Duodenal mucosa (tissue), 2 donors: ENCODE data around the gene NRXN3.

Experiments used
- H3K27ac ChIP-seq: one replicate; pipeline ENCODE4 v1.7.0; 2013; ENCODE audit warnings: low read depth, low read length
- H3K27me3 ChIP-seq, 2 donors: one replicate each; pipeline ENCODE4 v1.7.0; 2013; ENCODE audit warnings: low read length in 2 of 2, control low read depth in 1 of 2; ENCODE audit not compliant: insufficient read depth in 2 of 2, control insufficient read depth in 1 of 2
- H3K36me3 ChIP-seq, 2 donors: one replicate each; pipeline ENCODE4 v1.7.0; 2013; ENCODE audit warnings: low read length in 2 of 2, control low read depth in 1 of 2; ENCODE audit not compliant: insufficient read depth in 2 of 2, control insufficient read depth in 1 of 2
- H3K4me1 ChIP-seq, 2 donors: one replicate each; pipeline ENCODE4 v1.7.0; 2013; ENCODE audit warnings: low read length in 2 of 2, control low read depth in 1 of 2; ENCODE audit not compliant: insufficient read depth in 2 of 2, control insufficient read depth in 1 of 2
- H3K4me3 ChIP-seq, 2 donors: one replicate each; pipeline ENCODE4 v1.7.0; 2013; ENCODE audit warnings: low read length in 2 of 2, low read depth in 1 of 2
- H3K9ac ChIP-seq, 2 donors: one replicate each; pipeline ENCODE4 v1.7.0; 2013; ENCODE audit warnings: low read length in 2 of 2, low read depth in 1 of 2
- H3K9me3 ChIP-seq, 2 donors: one replicate each; pipeline ENCODE4 v1.7.0; 2013; ENCODE audit warnings: low read length in 2 of 2, control low read depth in 1 of 2; ENCODE audit not compliant: control insufficient read depth in 1 of 2

NRXN3 gene

DNA sequence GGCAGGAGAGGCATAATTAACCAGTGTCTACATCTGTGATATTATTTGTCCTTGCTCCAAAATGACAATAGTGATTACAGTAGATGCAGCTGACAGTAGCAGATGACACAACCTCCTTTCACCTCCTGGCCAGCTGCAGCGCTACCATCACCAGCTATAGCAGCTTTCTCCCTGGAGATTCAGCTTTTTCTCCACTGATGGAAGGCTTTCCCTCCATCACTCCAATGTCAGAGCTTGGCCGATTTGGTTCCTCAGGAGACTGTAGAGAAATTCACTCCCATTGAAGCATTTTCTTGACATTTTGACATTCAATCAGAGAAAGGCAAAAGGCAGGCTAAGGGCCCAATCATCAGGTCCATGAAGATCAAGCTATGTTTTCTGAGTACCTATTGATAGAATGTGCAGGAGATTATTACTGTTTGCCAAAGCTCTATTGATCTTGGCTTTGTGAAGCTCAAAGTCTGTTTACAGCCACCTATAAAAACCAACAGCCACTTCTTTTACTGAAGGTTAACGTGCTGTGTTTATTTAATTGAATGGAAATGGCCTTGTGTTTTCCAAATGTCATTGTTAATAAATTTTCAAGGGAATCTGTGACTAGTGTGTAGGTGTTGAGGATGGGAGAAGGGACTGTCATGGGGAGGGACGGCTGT, 1256.1 kb downstream of the NRXN3 start:
- H3K4me3 ChIP-seq, result no peak overlapping the region
- no peak overlapping the region for H3K9ac ChIP-seq
- no peaks in the 10 kb centered on the region for H3K36me3 ChIP-seq
- H3K27me3 ChIP-seq, result no peaks in the 10 kb centered on the region
- H3K9me3 ChIP-seq, result no peaks in the 10 kb centered on the region
- peaks cover 5 to 15% of the 10 kb centered on the region in 2 donors for H3K4me1 ChIP-seq
- no peak overlapping the region for H3K27ac ChIP-seq

DNA sequence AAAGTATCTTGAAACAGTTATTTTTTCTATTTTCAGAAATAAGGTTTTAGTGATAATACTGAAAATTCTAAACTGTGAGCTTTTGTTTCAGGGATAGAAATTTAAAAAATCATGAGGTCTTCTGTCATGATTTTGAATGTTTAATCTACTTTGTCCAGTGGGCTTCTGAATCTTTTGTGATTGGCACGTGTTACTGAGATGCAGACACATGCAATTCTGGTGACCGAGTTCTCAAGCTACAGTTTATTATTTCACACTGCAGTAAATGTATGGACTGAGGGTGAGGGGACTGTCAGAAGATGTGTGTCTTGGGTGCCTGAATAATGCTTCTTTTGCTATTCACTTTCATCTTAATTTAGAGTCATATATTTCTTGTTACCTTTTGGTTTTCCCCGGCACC, 1262.5 kb downstream of the NRXN3 start:
- Histone ChIP-seq H3K9me3 (no peaks in the 10 kb centered on the region), H3K4me1 (no peaks in the 10 kb centered on the region), H3K9ac (no peak overlapping the region), H3K27me3 (no peaks in the 10 kb centered on the region), H3K36me3 (no peaks in the 10 kb centered on the region), H3K27ac (no peak overlapping the region), H3K4me3 (no peak overlapping the region)

DNA sequence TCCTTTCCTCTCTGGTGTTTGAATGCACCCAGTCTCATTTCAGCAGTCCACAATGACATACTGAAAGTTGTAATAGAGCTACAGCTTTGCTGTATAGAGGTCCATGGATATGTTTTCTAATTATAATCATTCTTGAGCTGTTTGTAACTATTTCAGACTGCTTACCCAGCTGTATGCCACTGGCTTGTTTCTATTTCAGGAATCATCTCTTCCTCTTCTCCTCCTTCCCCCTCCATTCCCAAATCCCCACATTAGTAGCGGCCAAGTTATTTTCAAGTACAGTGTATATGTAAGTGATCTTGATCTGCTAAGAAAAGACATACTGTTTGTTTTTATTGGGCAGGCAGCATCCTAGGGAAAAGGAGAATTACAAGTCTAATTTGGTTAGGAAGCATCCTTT, 1266.2 kb downstream of the NRXN3 start:
- H3K9ac ChIP-seq, result no peak overlapping the region
- H3K4me1 ChIP-seq, result no peaks in the 10 kb centered on the region
- H3K36me3 ChIP-seq, result no peaks in the 10 kb centered on the region
- no peak overlapping the region for H3K27ac ChIP-seq
- H3K4me3 ChIP-seq, result no peak overlapping the region
- H3K27me3 ChIP-seq, result no peaks in the 10 kb centered on the region
- no peaks in the 10 kb centered on the region for H3K9me3 ChIP-seq

DNA sequence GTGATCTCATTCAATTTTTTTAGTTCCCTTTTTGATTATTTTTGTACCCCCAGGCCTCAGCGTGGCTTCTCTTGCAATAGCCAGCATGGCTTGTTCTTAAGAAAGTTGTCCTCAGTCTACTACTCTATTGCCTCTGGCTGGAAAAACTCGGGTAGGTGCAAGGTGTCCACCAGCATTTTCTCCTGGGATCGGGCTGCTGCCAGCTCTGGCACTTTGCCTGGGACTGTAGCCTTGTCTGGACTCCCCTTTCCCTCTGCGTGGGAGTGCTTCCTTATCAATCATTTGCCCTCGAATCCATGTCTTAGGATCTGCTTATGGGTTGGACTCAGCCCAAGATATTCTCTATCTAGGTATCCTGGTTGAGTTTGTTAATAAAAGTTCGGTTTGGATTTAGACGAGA, 1267.8 kb downstream of the NRXN3 start:
- H3K36me3 ChIP-seq, result no peaks in the 10 kb centered on the region
- H3K27ac ChIP-seq, result no peak overlapping the region
- no peaks in the 10 kb centered on the region for H3K27me3 ChIP-seq
- no peaks in the 10 kb centered on the region for H3K4me1 ChIP-seq
- no peaks in the 10 kb centered on the region for H3K9me3 ChIP-seq
- no peak overlapping the region for H3K4me3 ChIP-seq
- no peak overlapping the region for H3K9ac ChIP-seq

DNA sequence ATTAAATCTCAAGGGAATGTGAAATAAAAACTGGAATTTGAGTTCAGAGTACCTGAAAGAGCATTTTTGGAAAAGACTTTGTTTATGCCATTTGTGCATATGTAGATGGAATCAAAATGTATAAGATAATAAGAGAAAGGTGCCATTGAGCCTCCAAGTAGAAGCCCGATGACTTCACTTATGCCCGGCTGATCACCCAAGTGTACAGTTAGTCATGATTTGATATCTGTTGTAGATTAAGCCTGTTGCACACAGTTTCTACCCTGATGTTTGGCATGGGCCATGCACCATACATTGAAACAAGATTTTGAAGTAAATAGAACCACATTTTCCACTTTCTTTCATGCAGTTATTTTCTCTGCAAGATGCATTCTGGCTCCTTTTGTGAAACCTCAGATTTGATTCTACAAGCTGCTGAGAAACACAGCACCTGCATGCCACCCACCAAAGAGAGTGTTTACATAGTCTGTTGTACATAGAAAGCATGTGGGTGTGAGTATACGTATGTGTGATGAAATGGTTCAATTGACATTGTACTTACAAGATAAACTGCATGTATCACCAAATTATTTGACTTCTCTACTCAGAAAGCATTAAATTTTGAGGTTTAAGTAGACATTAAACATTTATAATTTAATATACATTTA, 1268.6 kb downstream of the NRXN3 start:
- H3K4me3 ChIP-seq, result no peak overlapping the region
- H3K9me3 ChIP-seq, result no peaks in the 10 kb centered on the region
- no peaks in the 10 kb centered on the region for H3K27me3 ChIP-seq
- no peak overlapping the region for H3K9ac ChIP-seq
- H3K27ac ChIP-seq, result no peak overlapping the region
- no peaks in the 10 kb centered on the region for H3K36me3 ChIP-seq
- H3K4me1 ChIP-seq, result no peaks in the 10 kb centered on the region

DNA sequence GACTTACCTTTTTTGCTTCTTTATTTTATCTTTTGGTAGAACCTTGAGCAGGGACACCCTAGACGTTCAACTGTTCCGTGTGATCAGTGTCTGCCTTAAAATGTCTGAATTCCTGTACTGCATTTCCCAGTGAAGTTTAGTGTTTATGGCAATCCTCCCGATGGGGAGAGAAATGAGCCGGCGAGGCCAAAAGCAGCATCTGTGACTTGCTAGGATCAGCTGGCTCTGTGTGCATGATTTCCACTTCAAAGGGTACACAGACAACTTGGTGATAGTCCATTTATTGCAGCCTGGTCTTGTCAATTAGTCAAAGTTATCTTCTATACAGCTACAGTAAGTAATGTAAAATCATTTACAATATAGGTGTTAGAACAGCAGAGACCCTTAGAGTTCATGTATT, 1272.6 kb downstream of the NRXN3 start:
- Histone ChIP-seq H3K27ac (no peak overlapping the region), H3K36me3 (no peaks in the 10 kb centered on the region), H3K4me1 (no peaks in the 10 kb centered on the region), H3K27me3 (no peaks in the 10 kb centered on the region), H3K9me3 (no peaks in the 10 kb centered on the region), H3K4me3 (no peak overlapping the region), H3K9ac (no peak overlapping the region)

DNA sequence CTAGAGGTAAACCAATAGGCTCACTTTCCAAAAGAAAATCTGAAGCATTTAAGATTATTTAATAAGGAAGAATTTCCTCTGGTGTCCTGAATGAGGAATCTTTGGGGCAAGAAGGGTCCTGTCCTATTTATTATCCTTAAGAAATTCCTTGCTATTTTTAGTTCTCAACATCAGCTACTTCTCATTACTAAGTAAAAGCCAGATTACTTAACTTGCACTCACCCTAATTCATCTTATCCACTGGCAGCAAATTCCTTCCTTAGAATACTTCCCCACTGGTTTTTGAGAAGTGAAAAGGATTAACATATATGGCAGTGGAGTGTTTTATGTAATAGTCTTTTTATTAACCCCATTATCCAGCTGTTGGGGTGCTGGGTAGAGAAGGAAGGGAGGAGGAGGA, 1273.4 kb downstream of the NRXN3 start:
- Histone ChIP-seq H3K27me3 (no peaks in the 10 kb centered on the region), H3K36me3 (no peaks in the 10 kb centered on the region), H3K9ac (no peak overlapping the region), H3K9me3 (no peaks in the 10 kb centered on the region), H3K4me1 (no peaks in the 10 kb centered on the region), H3K27ac (no peak overlapping the region), H3K4me3 (no peak overlapping the region)

DNA sequence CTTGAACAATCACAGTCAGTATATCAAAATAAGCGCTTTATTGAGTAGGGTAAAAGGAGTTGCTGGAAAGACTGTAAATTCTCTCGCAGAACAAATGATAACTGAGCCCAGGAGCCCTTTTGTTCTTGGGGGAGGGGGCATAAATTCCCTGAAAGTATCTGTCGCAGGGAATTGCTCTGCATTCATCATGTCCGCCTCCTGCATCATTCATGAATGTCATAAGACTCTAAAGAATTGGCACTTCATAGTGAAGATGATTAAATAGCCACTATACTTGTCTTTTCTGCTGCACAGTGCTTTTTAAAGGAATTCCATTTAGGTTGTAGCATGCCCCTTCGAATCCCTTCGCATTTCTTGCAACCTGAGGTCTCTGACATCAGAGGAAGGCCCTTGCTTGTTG, 1278.8 kb downstream of the NRXN3 start:
- Histone ChIP-seq H3K9me3 (no peaks in the 10 kb centered on the region), H3K4me3 (no peak overlapping the region)

DNA sequence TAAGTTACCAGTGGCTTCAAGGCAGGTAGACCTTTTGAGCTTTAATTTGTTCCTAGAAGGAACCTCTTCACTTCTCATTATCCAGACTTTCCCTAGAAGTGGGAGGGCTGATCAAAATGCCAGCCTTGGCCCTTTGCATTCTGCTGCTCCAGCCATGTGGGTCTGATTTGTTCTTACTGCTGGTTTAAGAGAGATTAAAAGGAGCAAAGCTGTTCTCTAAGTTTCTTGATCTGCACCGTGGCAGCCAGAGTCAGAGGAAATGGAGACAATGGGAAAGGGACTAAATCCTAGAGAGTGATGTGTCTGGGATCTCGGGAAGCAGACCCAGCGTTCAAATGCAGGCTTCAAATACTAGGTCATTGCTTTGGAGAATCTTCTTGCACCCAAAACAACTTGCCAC, 1281.4 kb downstream of the NRXN3 start:
- no peak overlapping the region for H3K9ac ChIP-seq
- no peaks in the 10 kb centered on the region for H3K36me3 ChIP-seq
- H3K27me3 ChIP-seq, result no peaks in the 10 kb centered on the region
- H3K4me3 ChIP-seq, result no peak overlapping the region
- no peaks in the 10 kb centered on the region for H3K9me3 ChIP-seq
- H3K4me1 ChIP-seq, result no peaks in the 10 kb centered on the region
- H3K27ac ChIP-seq, result no peak overlapping the region

More for the DNA sequence above, 1278.8 kb downstream of the NRXN3 start:
- Histone ChIP-seq H3K4me1 (no peaks in the 10 kb centered on the region), H3K27me3 (no peaks in the 10 kb centered on the region), H3K36me3 (no peaks in the 10 kb centered on the region), H3K9ac (no peak overlapping the region), H3K27ac (no peak overlapping the region)

DNA sequence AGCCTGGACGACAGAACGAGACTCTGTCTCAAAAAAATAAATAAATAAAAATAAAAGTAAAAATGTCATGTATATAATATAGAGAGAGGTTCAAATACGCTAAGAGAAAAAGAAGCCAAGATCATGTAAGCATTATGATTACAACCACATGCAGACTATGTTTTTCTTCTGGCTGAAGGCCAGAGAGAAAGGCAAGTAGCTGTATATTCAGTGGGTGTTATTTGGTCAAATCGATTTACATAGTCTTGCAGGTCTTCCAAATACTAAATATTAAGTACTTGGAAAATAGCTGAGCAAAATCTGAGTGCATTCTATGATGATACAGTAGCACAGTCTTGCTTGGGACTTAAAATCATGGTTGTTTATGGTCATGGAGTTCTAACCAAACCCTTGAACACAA, 1283.1 kb downstream of the NRXN3 start:
- no peaks in the 10 kb centered on the region for H3K4me1 ChIP-seq
- H3K4me3 ChIP-seq, result no peak overlapping the region
- no peaks in the 10 kb centered on the region for H3K9me3 ChIP-seq
- H3K36me3 ChIP-seq, result no peaks in the 10 kb centered on the region
- H3K27me3 ChIP-seq, result no peaks in the 10 kb centered on the region
- no peak overlapping the region for H3K9ac ChIP-seq
- H3K27ac ChIP-seq, result no peak overlapping the region
